Right lobe of liver (tissue), 6 donors: Measurements from ENCODE around the gene OR6F1. TPM values are rescaled to one million over a fixed set of nuclear protein-coding genes. Genes with fewer than 3 reads are reported as not detected.
"Not testable (repeated sequence)": the region's sequence is repeated elsewhere in the genome, so short reads cannot be mapped to it uniquely, and the experiment has no call there.

Experiments used
- ATAC-seq, 4 donors: fragments of 200-7000 bp; cut with Tn5 transposase; one replicate each; pipeline ENCODE4 v1.9.1; 2020; ENCODE audit warnings: mild to moderate bottlenecking in 4 of 4, moderate library complexity in 4 of 4
- DNase-seq, 3 donors: peaks; one replicate each; pipeline ENCODE4 v3.0.0-alpha.2; 2020
- H3K27ac ChIP-seq, 3 donors: fragments of 200-600 bp; one replicate each; pipeline ENCODE4 v1.8.0; 2022
- H3K27me3 ChIP-seq, 2 donors: fragments of 200-600 bp; one replicate each; pipeline ENCODE4 v1.8.0; 2022
- H3K36me3 ChIP-seq, 4 donors: fragments of 200-600 bp; sonication (generic) in 1 of 4; one replicate each; pipeline versions ENCODE4 v1.5.1 to v1.8.0; 2017 to 2022; ENCODE audit warnings: control low read depth in 1 of 4
- H3K4me1 ChIP-seq, 4 donors: fragments of 200-600 bp; sonication (generic) in 1 of 4; one replicate each; pipeline versions ENCODE4 v1.5.1 to v1.8.0; 2017 to 2022; ENCODE audit warnings: control low read depth in 1 of 4
- H3K4me3 ChIP-seq, 3 donors: fragments of 200-600 bp; one replicate each; pipeline ENCODE4 v1.8.0; 2022
- H3K9me3 ChIP-seq, 4 donors: fragments of 200-600 bp; sonication (generic) in 1 of 4; one replicate each; pipeline versions ENCODE4 v1.5.1 to v1.8.0; 2017 to 2022; ENCODE audit warnings: control low read depth in 1 of 4
- POLR2A ChIP-seq: fragments of 450-650 bp; IDR thresholded peaks from one replicate; pipeline ENCODE4 v1.6.1; 2017; ENCODE audit warnings: antibody characterized with exemption, mild to moderate bottlenecking
- WGBS: methylation state at CpG from one replicate; pipeline ENCODE4 v1.1.6; 2018; ENCODE audit warnings: low coverage, low lambda C conversion rate; ENCODE audit not compliant: insufficient coverage; ENCODE audit errors: missing lambda C conversion rate; 5-methylcytosine and 5-hydroxymethylcytosine counted together
- intact Hi-C, 2 donors: fragments of 100-400 bp; cut with DNase I; formaldehyde crosslinking; loops; one replicate each; pipeline versions ENCODE4 v1.11.2 to v1.14.1; 2022
- total RNA-seq, 6 experiments: library from RNA; depleted of rRNA in 2 of 6; stranded (reverse); fragments of >200 nt in 2 of 6; fragmentation: NEBNext Ultra II Directional in 3 of 6; extraction: Animal tissue kit (Norgen Biotek cat#: 25700) in 3 of 6; gene quantifications; one replicate each; pipeline versions ENCODE4 v1.1.0 to v1.2.4, GENCODE V29; 2016 to 2023
- TF ChIP-seq, protein P1 (sequence below), 4 donors: fragments of 200-600 bp in 3 of 4; fragments of 450-650 bp in 1 of 4; IDR thresholded peaks; one replicate each; pipeline versions ENCODE4 v1.5.1 to v1.8.0; 2016 to 2022; ENCODE audit warnings: antibody characterized with exemption in 4 of 4, mild to moderate bottlenecking in 2 of 4
- donor health status: DM: no; HTN: yes; CAD: no.
- donor health status: DM: no; HTN: no; CAD: no.
- donor health status: DM: no; HTN: no; CAD: no.
- donor health status: DM: no; HTN: yes; CAD: no.
- donor health status: DM: no; HTN: yes; CAD: no.

The OR6F1 gene
- total RNA-seq, 6 experiments from 2014 or later, result not detected

DNA sequence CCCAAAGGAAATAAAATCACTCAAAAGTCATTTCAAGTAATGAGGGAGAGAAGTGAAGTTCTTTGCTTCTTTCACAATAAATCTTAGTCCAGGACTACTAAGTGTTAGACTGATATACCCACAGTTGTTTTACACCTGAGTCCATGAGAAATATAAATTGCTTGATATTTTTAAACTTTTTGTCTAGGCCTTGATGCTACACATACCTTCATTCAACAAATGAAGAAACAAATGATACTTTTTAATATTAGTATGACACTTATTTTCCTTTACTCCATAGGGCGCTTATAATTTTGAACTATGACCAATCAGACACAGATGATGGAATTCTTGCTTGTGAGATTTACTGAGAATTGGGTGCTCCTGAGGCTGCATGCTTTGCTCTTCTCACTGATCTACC lies 21.9 kb upstream of the OR6F1 start, which contains the start of gene OR14K1:
OR14K1 (plus strand) TSS at position 301 of the 400 bp plus-strand sequence; CDS start at position 301, 0 bp downstream.
- TF ChIP-seq, protein P1, sequence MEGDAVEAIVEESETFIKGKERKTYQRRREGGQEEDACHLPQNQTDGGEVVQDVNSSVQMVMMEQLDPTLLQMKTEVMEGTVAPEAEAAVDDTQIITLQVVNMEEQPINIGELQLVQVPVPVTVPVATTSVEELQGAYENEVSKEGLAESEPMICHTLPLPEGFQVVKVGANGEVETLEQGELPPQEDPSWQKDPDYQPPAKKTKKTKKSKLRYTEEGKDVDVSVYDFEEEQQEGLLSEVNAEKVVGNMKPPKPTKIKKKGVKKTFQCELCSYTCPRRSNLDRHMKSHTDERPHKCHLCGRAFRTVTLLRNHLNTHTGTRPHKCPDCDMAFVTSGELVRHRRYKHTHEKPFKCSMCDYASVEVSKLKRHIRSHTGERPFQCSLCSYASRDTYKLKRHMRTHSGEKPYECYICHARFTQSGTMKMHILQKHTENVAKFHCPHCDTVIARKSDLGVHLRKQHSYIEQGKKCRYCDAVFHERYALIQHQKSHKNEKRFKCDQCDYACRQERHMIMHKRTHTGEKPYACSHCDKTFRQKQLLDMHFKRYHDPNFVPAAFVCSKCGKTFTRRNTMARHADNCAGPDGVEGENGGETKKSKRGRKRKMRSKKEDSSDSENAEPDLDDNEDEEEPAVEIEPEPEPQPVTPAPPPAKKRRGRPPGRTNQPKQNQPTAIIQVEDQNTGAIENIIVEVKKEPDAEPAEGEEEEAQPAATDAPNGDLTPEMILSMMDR (IDR thresholded peaks at IDR 0.05), result no peak
- TF ChIP-seq POLR2A, result no peak
- WGBS, result 81% methylated on average over 1 of the region's 1 CpG
- Histone ChIP-seq H3K9me3 (no peaks in the 10 kb centered on the region), H3K4me1 (no peaks in the 10 kb centered on the region), H3K36me3 (no peaks in the 10 kb centered on the region), H3K4me3 (no peak within 1 kb of the TSS), H3K27me3 (no peaks in the 10 kb centered on the region), H3K27ac (no peak within 1 kb of the TSS)
- ATAC-seq (no peak), DNase-seq (no peak)
- intact Hi-C loops, result no loop called here

DNA sequence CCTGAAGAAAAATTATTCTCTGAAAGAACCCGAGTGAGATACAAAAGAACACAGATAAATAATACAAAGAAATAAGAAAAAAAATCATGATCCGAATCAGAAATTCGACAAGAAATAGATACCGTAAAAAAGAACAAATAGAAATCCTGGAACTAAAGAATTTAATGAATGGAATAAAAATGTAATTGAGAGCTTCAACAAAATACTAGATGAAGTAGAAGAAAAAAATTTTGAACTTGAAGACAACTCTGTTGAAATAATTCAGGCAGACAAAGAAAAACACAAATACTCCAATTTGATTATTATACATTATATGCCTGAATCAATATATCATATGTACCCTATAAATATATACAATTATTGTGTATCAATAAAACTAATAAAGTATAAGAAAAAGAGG lies 4.8 kb upstream of the OR6F1 start:
- Histone ChIP-seq H3K4me1 (no peaks in the 10 kb centered on the region), H3K27me3 (no peaks in the 10 kb centered on the region), H3K36me3 (no peaks in the 10 kb centered on the region), H3K4me3 (no peak overlapping the region), H3K9me3 (no peaks in the 10 kb centered on the region), H3K27ac (no peak overlapping the region)
- ATAC-seq (no peak), DNase-seq (no peak)
- intact Hi-C loops, result no loop called here
- 41% methylated on average over 4 of the region's 4 CpGs for WGBS
- TF ChIP-seq POLR2A, result no peak

DNA sequence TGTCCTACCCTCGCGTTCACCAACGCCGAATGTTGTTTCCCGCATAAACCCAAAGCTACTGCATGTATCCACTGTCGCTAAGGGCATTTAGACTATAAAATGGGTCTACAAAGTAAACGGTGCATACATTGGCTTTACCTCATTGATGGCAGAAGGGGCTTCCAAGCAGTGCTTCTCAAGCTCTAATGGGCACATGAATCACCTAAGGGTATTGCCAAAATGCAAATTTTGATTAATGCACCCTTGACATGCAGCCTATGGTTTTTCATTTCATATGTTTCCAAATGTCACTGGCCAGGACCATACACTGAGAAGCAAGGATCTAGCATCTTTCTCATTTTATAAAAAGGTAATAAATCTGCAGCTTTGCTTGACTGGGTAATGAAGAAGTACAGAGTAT lies 2.7 kb downstream of the OR6F1 start:
- DNase-seq, result no peak
- intact Hi-C loops, result no loop called here
- H3K27me3 ChIP-seq, result no peaks in the 10 kb centered on the region
- no peaks in the 10 kb centered on the region for H3K4me1 ChIP-seq
- H3K36me3 ChIP-seq, result no peaks in the 10 kb centered on the region
- H3K4me3 ChIP-seq, result no peak overlapping the region
- WGBS, result 69% methylated on average over 7 of the region's 7 CpGs
- no peak for ATAC-seq
- TF ChIP-seq POLR2A, result no peak
- H3K9me3 ChIP-seq, result no peaks in the 10 kb centered on the region
- H3K27ac ChIP-seq, result no peak overlapping the region

DNA sequence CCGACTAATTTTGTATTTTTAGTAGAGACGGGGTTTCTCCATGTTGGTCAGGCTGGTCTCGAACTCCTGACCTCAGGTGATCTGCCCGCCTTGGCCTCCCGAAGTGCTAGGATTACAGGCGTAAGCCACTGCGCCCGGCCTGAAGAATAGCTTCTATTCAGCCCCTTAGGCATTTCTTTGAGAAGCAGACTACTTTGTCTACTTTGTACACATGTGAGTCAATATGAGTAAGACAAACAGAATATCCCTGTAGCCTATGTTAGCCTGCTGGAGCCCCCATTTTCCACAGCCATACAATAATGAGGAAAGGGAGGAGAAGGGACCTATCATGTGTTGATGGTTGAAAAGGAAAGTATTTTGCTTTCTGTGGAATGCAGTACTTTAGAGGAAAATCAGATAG lies 5.8 kb downstream of the OR6F1 start:
- intact Hi-C loops, H3K36me3 ChIP-seq, H3K27me3 ChIP-seq, DNase-seq, H3K9me3 ChIP-seq, H3K4me1 ChIP-seq, H3K27ac ChIP-seq, H3K4me3 ChIP-seq, ATAC-seq: not testable (repeated sequence)
- WGBS, result 46% methylated on average over 6 of the region's 8 CpGs

DNA sequence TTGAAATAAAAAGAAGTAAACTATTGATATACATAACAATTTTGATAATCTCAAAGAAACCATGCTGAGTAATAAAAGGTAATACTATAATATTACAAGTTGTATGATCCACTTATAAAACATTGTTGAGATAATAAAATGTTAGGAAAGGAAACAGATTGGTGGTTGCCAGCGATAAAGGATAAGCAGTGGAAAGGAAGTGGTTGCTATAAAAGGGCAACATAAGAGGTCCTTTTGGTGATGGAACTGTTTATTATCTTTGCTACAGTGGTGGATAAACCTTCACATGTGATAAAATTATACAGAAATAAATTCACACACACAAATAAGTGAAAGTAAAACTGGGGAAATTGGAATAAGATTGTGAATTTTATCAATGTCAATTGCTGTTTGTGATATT lies 15.1 kb downstream of the OR6F1 start:
- 56% methylated on average over 1 of the region's 1 CpG for whole genome bisulfite sequencing

DNA sequence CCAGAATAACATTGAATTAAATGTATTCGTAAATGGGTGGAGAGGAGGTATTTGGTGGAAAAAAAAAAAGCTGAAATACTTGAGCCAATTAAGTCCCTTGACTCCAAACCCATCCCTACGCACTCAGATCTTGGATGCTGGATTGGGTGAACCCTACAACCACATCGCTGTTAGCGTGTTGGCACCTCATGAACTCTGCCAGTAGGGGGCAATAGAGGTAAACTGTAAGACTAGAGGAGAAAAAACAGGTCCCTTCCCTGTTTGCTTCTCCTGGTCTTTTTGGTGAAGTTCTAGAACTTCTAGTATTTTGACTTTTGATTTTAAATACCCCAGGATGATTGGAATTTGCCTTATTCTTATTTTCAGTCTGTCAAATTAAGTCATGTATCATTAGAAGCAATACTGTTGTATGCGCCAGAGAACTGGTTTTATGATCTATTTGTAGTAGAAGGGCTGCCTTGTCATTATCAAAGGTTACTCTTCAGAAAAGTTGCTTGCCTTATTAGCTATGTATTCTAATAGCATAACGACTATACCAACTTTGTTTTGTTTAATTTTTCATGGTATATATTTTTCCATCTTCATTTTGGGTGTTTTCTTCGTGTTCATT lies 35.1 kb downstream of the OR6F1 start:
- intact Hi-C loops, result no loop called here

More for the DNA sequence above, 15.1 kb downstream of the OR6F1 start:
- Histone ChIP-seq H3K36me3 (no peaks in the 10 kb centered on the region), H3K27ac (no peak overlapping the region), H3K9me3 (no peaks in the 10 kb centered on the region), H3K4me3 (no peak overlapping the region), H3K4me1 (no peaks in the 10 kb centered on the region), H3K27me3 (no peaks in the 10 kb centered on the region)
- intact Hi-C loops, result no loop called here
- DNase-seq (no peak), ATAC-seq (no peak)
- TF ChIP-seq, protein P1 (IDR thresholded peaks at IDR 0.05), result no peak
- TF ChIP-seq POLR2A, result no peak

More for the DNA sequence above, 35.1 kb downstream of the OR6F1 start:
- Histone ChIP-seq H3K27me3 (no peaks in the 10 kb centered on the region), H3K27ac (no peak overlapping the region), H3K9me3 (no peaks in the 10 kb centered on the region), H3K4me3 (no peak overlapping the region), H3K4me1 (no peaks in the 10 kb centered on the region), H3K36me3 (no peaks in the 10 kb centered on the region)
- peak; percentile 65 to 76 (median 68) for ATAC-seq
- DNase-seq, result no peak
- WGBS, result 19% methylated on average over 7 of the region's 7 CpGs
- TF ChIP-seq, protein P1 (IDR thresholded peaks at IDR 0.05), result peak; percentile 39 to 79 (median 74)
- TF ChIP-seq POLR2A, result no peak
